CD1c-positive myeloid dendritic cell (primary cell): ENCODE measurements around the gene HEBP2.

Experiments used
- DNase-seq: peaks from one replicate; pipeline ENCODE4 v3.0.0-alpha.2; 2016; ENCODE audit errors: extremely low spot score

HEBP2 gene

DNA sequence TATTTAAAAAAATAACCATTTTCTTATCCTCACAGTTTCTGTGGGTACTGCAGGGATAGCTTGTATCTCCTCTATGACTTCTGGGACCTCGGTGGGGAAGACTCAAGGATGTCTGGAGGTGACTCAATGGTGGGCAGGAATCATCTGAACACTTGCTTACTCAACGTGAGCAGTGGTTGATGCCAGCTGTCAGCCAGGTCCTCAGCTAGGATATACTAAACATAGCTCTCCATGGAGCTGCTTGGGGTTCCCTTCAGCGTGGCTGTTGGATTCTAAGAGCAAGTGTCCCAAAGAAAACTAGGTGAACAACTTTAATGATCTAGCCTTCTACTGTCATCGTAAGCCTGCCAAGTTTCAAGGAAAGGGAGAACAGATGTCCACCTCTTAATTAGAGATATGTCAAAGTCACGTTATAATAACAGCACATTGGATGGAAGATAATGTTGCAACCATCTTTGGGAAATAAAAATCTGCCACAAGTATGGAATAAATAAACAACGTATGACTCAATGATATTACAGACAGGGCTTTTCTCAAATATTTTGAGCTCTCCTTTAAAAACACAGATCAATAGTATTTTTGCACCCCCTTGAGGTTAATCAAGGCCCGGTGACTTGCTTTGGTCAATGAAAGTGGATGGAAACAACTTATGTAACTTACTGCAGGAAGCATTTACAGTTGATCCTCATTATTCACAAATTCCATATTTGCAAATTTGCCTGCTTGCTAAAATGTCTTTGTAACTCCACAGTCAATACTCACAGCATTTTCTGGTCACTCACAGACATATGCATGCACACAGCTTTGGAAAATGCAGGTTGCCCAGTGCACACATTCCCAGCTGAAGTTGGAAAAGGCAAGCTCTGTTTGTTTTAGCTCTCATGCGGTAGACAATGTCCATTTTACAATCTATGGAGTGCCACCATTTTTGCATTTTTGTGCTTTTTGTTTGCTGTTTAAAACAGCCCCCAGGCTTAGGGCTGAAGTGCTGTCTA, 6.6 kb upstream of the HEBP2 start:
- DNase-seq: no peak

DNA sequence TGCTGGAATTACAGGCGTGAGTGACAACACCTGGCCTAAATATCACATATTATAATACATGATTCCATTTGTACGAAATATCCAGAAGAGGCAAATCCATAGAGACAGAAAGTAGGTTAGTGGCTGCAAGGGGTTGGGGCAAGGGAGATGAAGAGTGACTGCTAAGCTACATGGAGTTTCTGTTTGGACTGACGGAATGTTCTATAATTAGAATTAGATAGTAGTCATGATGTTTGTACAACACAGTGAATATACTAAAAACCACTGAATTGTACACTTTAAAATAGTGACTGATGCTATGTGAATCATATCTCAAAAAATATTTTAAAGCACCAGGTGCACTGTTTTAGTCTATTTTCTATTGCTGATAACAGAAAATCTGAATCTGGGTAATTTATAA, 3.7 kb upstream of the HEBP2 start:
- no peak for DNase-seq

DNA sequence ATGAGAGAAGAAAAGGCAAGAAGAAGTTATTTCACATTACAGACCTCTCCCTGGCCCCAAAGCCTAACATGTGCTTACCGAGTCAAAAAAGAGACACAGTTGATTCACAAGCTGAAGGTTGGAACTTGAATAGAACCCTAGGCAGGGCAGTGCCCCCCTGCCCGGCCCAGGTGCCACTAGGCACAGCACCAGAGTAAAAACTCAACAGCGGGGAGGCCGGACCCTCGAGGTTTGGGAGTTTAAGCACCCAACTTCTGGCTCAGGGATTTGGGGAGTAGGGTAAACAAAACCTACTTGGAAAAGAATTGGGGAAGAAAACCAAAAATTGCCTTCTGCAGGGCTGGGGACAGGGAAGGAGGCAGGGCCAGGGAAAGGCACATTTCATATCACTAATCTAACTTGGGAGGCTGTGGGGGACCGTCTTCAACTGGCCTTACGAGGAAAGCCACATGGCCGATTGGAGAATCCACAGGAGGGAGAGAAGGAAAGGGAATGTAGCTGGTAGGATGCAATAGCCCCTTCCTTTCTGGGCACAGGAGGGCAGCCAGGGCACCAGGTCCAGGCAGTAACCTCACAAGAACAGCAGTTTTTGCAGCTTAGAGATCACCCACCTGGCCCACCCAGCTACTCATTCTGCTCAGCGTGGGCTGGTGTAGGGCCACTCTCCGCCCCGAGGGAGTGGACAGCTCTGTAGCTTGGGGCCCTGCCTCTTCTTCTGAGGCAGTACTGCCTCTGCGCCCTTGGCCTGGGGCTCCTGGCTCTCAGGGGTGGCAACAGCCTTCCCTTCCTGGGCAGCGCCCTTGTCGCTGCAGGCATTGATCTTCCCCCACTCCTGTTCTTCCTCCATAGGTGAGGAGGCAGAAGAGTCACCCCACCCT, 1.8 kb upstream of the HEBP2 start:
- no peak for DNase-seq

DNA sequence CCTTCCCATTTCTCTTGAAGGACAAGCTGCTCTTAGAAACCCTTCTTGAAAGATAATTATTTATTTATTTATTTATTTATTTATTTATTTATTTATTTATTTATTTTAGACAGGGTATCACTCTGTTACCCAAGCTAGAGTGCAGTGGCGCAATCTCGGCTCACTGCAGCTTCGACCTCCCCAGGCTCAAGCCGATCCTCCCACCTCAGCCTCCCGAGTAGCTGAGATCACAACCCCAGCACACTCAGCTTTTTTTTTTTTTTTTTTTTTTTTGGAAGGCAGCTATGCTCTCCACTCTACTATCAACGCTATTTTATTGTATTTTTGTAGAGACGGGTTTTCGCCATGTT, 1.2 kb upstream of the HEBP2 start:
- DNase-seq: no peak

DNA sequence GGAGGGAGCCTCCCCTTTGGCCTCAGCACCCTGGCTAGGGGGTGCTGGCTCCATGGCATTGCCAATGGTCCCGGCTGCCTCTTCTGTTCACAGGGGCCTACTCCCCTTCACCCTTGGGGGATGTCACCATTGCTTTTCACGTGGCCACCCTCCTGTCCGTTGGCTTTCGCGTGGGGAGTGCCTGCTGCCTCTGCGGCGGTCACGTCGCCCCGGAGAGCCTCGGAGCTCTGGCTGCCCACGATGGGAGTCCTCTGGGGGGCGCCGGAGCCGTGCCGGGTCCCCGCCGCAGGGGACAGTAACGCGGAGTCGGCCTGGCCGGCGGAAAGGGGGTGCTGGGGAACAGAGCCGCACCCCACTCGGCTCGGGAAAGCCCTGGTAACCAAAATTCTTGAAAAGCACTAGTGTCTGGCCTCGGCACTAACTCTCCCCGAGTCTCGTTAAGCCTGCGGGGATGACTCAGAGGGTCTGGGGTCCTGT, 661 bp upstream of the HEBP2 start:
- DNase-seq: peak; percentile 14

DNA sequence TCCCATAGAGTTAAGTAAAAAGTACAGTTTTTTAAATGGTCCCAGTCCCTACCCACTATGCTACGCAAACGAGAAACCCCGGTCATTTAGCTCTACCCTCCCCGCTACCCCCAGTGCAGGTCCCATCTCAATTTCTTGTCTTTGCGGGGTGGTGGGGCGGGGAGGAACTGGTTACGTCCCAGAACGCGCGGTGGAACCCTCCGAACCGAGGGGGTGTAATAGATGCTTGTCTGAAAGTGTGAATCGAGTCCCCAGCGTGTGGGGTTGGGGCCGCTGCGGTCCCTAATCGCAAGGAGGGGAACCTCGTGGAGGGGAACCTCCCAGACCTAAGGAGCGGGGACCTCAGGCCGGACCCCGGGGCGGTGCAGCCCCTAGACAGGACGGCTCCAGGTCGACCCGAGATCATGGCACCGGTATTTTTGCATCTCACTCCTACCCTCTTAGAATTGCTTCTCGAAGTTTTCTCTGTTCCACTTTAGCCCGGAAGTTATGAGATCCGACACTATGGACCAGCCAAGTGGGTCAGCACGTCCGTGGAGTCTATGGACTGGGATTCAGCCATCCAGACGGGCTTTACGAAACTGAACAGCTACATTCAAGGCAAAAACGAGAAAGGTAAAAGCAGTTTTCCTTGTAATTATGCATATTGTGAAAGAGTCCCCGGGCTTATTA, 779 bp downstream of the HEBP2 start:
- peak; percentile 25 for DNase-seq

DNA sequence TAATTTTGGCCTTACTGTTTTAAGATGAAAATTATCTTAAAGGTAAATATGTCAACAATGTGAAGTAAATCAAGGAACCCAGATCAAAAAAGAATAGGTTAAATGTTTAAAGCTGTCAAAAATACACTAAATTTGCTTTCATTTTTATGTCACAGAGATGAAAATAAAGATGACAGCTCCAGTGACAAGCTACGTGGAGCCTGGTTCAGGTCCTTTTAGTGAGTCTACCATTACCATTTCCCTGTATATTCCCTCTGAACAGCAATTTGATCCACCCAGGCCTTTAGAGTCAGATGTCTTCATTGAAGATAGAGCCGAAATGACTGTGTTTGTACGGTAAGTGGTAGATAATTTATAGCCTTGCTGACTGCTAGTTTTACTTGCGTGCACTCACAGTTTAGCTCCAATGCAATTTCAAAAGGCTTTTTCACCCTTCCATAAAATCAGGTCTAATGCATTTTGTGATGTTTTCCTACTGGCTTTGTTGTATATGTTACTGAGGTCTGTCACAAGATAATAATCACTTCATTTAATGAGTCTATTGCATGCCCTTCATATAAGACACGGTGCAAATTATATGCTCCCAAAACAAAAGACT, 1.9 kb downstream of the HEBP2 start:
- DNase-seq: no peak

DNA sequence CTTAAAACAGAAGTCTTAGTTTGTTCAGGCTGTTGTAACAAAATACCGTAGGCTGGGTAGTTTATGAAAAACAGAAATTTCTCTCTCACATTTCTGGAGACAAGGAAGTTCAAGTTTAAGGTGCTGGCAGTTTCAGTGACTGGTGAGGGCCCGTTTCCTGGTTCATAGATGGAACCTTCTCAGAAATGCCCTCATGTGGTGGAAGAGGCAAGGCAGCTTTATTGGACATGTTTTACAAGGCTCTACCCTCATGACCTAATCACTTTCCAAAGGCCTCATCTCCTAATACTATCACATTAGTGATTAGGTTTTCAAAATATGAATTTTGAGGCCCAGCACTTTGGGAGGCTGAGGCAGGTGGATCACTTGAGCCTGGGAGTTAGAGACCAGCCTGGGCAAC, 2.4 kb downstream of the HEBP2 start:
- DNase-seq: peak; percentile 18

DNA sequence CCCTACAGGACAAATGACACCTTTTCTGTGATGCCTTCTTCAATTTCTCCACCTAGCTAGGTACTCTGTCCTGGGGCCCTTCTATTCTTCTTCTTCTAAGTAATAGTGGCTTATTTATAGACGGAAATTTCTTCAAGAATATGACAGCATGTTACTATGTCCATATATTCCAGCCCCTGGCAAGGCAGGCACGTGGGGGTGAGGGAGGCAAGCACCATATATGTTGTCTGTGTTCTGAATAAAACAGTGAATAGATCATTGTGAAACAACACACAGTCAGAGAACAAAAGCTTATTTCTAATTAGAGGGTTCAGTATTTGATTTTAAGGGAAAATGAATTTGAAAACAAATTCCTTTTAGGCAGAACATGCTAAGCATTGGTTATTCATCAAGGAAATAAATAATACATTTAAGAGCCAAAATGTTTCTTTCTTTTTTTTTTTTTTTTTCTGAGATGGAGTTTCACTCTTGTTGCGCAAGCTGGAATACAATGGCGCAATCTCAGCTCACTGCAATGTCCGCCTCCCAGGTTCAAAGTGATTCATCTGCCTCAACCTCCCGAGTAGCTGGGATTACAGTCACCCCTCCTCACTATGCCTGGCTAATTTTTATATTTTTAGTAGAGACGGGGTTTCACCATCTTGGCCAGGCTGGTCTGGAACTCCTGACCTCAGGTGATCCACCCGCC, 6.2 kb downstream of the HEBP2 start:
- DNase-seq: peak; percentile 42

DNA sequence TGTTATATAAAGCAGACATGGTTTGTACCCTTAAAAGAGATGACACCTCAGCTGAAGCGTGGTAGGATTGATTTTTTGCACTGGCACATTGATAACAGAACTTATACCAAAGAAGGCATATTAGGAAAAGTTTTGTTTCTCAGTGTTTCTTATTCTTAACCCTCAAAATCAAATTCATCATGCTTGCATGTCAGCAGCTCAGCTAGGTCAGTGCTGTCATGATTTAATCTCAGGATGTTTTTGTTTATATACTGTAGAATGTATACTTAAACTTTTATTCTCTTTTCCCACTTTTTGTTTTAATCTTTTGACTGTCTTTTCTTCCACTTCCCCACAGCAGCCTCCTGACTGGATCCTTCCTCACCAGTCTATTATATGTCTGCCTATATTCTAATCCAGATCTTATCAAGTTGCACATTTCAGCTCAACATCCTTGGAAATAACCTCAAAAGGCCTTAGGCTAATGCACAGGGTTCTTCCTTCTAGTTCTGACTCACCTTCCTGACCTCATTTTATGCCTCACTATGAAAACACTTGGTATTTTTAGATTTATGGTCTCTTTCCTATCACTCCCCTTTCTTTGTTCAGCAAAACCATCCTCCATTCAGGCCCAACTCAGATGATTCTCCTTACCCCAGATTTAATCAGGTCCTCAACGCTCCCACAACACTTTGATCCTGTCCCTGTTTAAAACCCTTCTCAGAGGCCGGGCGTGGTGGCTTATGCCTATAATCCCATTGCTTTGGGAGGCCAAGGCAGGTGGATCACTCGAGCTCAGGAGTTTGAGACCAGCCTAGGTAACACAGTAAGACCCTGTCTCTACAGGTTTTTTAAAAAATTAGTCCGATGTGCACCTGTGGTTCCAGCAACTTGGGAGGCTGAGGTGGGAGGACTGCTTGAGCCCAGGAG, 7.2 kb downstream of the HEBP2 start:
- peak; percentile 35 for DNase-seq

DNA sequence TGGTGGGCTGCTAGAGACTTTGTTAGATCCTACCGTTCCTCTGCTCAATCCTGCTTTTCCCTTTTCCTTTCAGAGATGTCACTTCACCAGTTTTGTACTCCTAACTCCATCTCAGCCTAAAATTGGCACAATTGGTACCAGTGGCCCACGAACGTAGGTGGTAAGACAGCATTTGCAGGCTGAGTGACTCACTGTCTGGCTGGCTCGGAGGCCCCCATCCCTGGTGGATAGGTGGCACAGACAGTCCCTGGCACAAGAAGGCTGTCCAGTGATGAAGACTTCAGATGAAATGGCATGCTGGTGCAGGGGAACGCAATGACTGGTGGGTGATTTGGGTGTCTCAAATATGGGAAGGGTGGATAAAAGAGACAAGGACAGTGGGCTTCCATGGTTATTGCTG, 11.1 kb downstream of the HEBP2 start:
- DNase-seq: no peak

DNA sequence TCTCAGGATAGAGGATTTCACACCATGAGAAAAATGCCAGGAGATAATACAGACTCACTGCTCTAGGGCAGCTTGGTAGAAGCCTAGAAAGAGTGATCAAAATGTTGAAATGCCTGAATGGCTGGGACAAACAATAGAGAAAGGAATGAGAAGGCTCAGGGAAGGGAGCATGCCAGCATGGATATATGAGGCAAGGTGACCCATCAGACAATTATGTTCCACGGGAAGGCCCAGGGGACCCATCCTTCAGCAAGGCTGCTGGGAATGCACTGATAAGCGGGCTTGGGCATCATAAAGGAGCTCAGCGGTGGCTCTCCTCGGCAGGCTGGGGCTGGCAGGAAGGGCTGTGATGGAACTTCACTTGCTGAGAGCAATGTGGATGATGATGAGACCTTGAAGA, 12.2 kb downstream of the HEBP2 start:
- DNase-seq: no peak

DNA sequence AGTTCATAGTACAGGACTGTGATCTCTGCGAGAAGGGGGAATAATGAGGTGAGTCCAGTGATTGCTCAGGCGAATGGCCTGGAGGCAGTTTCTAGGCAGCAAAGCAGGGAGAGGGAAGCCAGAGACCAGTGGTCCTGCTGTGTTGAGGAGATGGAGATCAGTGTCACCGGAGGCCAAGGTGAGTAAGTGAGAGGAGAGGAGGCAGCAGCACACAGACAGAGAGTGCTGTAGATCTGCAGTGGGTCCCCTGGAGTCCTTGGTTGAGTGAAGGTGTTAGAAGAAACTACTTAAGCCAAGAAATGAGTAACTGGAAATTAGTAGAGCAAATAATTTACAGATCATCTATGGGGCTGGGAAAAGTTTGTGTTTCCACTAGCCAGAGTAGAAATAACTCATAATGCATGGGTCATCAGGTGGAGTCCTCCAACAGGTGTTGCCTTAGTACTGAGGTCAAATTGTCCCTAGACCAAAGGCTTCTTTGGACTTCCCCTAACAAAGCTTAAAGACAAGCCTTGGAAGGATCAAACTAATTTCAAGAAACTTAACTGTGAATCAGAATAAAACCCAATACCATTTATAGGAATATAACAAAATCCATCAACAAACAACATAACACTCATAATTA, 13.6 kb downstream of the HEBP2 start:
- DNase-seq: no peak

DNA sequence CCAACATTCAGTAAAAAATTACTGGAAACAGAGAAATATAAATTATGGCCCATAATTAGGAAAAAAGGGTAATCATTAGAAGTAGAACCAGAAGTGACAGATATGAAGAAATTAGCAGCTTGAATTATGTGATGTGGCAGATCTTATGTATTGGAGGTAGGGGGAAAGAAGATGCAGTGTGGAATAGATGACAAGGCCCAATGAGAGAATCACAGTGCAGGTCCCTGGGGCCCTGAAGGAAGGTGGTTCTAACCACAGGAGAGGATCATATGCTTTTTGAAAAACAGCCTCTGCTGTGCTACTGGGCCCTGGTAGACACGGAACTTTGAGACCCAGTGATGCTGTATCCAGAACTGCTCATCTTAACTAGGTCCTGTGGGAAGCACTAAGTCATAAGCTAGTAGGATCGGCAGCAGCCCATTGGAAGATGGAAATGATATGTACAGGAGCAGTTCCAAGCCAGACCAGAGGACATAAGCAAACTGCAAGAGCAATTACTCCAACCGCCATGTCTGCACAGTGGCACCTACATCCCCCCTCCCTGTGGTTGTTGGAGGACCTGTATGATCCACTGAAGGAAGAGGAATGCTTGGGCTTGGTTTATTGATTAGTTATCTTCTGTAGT, 14.2 kb downstream of the HEBP2 start:
- no peak for DNase-seq

DNA sequence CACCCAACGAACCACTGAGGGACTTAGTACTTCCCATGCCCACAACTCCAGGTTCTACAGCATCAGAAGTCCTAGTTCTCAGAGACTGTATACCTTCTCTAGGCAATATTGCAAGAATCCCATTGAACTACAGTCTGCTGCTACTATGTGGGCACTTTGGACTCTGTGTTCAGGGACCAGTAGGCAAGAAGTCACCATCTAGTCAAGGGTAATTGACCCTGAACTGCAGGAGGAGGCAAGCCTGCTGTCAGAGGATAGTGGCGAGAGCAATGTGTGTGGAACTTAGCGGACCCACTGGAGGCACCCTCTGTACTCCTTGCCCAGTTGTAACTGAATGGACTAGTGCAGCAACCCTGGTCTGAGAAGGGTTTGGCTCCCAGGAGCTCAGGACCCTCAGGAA, 15.7 kb downstream of the HEBP2 start:
- DNase-seq: no peak

DNA sequence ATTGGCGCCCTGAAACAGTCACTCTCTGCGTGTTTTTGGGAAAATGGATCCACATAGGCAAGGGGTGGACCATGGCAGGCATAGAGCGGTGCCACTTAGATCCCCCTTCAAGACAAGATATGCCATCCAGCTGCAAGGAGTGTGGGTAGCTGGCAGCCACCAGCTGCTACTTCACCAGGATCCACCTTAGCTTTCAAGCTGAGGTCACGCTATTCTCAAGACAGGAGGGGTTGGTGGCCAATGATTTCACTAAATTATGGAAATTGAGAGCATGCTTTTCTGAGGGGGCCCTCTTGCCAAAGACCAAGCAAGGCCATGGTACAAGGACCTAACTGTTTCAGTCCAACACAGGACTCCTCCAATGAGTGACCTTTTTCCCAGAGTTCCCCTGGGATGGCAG, 16.3 kb downstream of the HEBP2 start:
- no peak for DNase-seq

DNA sequence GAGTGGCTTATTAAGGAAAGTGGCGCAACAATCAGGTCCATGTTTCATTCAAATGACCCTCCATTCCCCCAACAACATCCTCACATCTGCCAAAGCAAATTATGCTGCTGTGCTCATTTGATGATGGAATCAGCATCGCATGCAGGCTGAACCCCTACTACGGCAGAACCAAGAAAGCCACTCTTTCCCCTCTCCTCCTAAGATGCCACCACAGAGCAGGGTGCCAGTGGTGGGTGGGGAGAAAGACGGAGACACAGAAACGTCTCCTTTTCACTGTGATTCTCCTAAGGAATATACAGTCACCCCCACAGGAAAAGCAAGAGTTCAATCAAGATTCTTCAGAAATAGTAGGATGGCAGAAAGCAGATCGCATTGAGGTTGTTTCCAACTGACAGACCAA, 17.1 kb downstream of the HEBP2 start:
- no peak for DNase-seq

DNA sequence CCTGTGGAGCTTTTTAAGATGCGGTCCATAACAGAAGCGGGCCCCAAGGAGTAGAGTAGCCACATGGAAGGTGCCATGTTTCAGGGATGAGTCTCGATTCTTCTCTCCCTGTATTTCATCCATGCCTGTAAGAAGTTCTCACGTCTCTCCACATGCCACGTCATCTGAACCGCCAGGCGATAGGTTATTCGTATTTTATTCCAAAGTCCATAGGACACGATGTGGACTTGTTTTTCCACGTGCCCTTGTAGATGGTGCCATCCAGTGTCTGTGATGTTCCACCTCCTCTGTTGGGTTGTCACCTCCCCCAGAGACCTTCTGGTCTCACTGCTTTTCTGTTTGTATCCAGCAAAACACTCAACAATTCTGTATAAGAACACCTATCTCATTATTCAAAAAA, 17.6 kb downstream of the HEBP2 start:
- DNase-seq: no peak

DNA sequence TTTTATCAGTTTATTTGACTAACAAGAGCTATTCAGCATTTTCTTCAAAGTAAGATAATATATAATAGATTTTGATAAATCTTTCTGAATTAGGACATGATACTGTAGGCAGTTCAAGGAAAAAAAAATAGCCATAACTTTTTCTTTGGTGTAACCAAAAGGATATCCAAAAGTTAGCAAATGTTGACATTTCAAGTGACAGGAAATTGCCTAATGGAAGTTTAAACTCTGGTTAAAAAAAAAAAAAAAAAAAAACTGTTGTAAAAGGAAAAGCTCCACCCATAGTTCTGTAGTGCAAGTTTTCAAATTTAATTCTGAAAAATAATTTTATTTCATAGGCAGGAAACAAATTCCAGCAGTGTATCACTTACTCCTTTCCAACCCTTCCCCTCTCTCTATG, 18.8 kb downstream of the HEBP2 start:
- DNase-seq: no peak
